SJSA1 (cell line): ENCODE measurements around the gene COIL. TPM values are rescaled to one million over a fixed set of nuclear protein-coding genes. Genes with fewer than 3 reads are reported as not detected.
"Not testable (repeated sequence)": the region's sequence is repeated elsewhere in the genome, so short reads cannot be mapped to it uniquely, and the experiment has no call there.

Experiments used
- DNase-seq, 2 experiments: peaks; one replicate each; pipeline ENCODE4 v3.0.0-alpha.2; 2015 to 2020; ENCODE audit warnings: low spot score in 2 of 2, low read depth in 1 of 2
- H3K27ac ChIP-seq: fragments of 250-450 bp; sonication (Bioruptor Pico); 2 replicates; pipeline ENCODE4 v1.5.1; 2020; ENCODE audit warnings: mild to moderate bottlenecking, moderate library complexity
- H3K27me3 ChIP-seq: fragments of 250-450 bp; sonication (Bioruptor Pico); replicated peaks from 2 replicates; pipeline ENCODE4 v1.5.1; 2020; ENCODE audit warnings: mild to moderate bottlenecking, moderate library complexity
- H3K36me3 ChIP-seq: fragments of 250-450 bp; sonication (Bioruptor Pico); 2 replicates; pipeline ENCODE4 v1.5.1; 2020; ENCODE audit warnings: mild to moderate bottlenecking
- H3K4me1 ChIP-seq: fragments of 250-450 bp; sonication (Bioruptor Pico); replicated peaks from 2 replicates; pipeline ENCODE4 v1.6.1; 2021; ENCODE audit warnings: mild to moderate bottlenecking
- H3K4me3 ChIP-seq: fragments of 250-450 bp; sonication (Bioruptor Pico); 2 replicates; pipeline ENCODE4 v1.5.1; 2020; ENCODE audit warnings: mild to moderate bottlenecking
- H3K9me3 ChIP-seq: fragments of 250-450 bp; sonication (Bioruptor Pico); replicated peaks from 2 replicates; pipeline ENCODE4 v1.5.1; 2020; ENCODE audit warnings: mild to moderate bottlenecking
- total RNA-seq: library from RNA; depleted of rRNA; stranded (reverse); fragments of >200 nt; shearing (Covaris generic); gene quantifications from 2 replicates; pipeline ENCODE4 v1.2.3, GENCODE V29; 2014

The COIL gene
- total RNA-seq, 1 experiment from 2014 or later = 33.8 TPM

- no peak overlapping the region for H3K27ac ChIP-seq
- DNase-seq = no peak
- no peaks in the 10 kb centered on the region for H3K36me3 ChIP-seq
- H3K27me3 ChIP-seq = peaks cover 28% of the 10 kb centered on the region
- H3K4me1 ChIP-seq = no peaks in the 10 kb centered on the region
- no peak overlapping the region for H3K4me3 ChIP-seq
- no peaks in the 10 kb centered on the region for H3K9me3 ChIP-seq
Measured at GRCh38 chr17:56972111-56972730, 11.4 kb upstream of the COIL start.

GRCh38 chr17:56970974-56971373 is 10.1 kb upstream of the COIL start:
- H3K27ac ChIP-seq = no peak overlapping the region
- H3K36me3 ChIP-seq = no peaks in the 10 kb centered on the region
- no peaks in the 10 kb centered on the region for H3K4me1 ChIP-seq
- no peak for DNase-seq
- H3K27me3 ChIP-seq = peaks cover 18% of the 10 kb centered on the region
- H3K4me3 ChIP-seq = no peak overlapping the region
- H3K9me3 ChIP-seq = no peaks in the 10 kb centered on the region

- Histone ChIP-seq H3K4me1 (no peaks in the 10 kb centered on the region), H3K27me3 (peaks cover 6% of the 10 kb centered on the region), H3K27ac (no peak overlapping the region), H3K4me3 (no peak overlapping the region), H3K9me3 (no peaks in the 10 kb centered on the region), H3K36me3 (no peaks in the 10 kb centered on the region)
- DNase-seq = no peak
Measured at GRCh38 chr17:56966338-56966737, 5.5 kb upstream of the COIL start.

- H3K4me1 ChIP-seq, H3K27me3 ChIP-seq, H3K36me3 ChIP-seq, H3K27ac ChIP-seq, DNase-seq, H3K9me3 ChIP-seq, H3K4me3 ChIP-seq: not testable (repeated sequence)
Measured at GRCh38 chr17:56965681-56966080, 4.8 kb upstream of the COIL start.

- H3K27me3 ChIP-seq, H3K27ac ChIP-seq, H3K4me3 ChIP-seq, H3K9me3 ChIP-seq, H3K36me3 ChIP-seq, DNase-seq, H3K4me1 ChIP-seq: not testable (repeated sequence)
Measured at GRCh38 chr17:56965241-56965640, 4.4 kb upstream of the COIL start.

- no peak overlapping the region for H3K4me3 ChIP-seq
- no peak for DNase-seq
- H3K9me3 ChIP-seq = no peaks in the 10 kb centered on the region
- no peak overlapping the region for H3K27ac ChIP-seq
- H3K27me3 ChIP-seq = no peaks in the 10 kb centered on the region
- H3K4me1 ChIP-seq = peaks cover 17% of the 10 kb centered on the region
- H3K36me3 ChIP-seq = peaks cover 28% of the 10 kb centered on the region
Measured at GRCh38 chr17:56956992-56957391, 3.9 kb downstream of the COIL start.

GRCh38 chr17:56949595-56949994 is 11.3 kb downstream of the COIL start:
- Histone ChIP-seq H3K27ac (no peak overlapping the region), H3K4me3 (no peak overlapping the region), H3K9me3 (no peaks in the 10 kb centered on the region), H3K36me3 (peaks cover 74% of the 10 kb centered on the region), H3K27me3 (no peaks in the 10 kb centered on the region), H3K4me1 (peaks cover 10% of the 10 kb centered on the region)
- no peak for DNase-seq

GRCh38 chr17:56948491-56948890 is 12.4 kb downstream of the COIL start:
- no peak for DNase-seq
- Histone ChIP-seq H3K27me3 (no peaks in the 10 kb centered on the region), H3K36me3 (peaks cover 82% of the 10 kb centered on the region), H3K9me3 (no peaks in the 10 kb centered on the region), H3K4me3 (no peak overlapping the region), H3K27ac (no peak overlapping the region), H3K4me1 (peaks cover 2% of the 10 kb centered on the region; the same call in 1 of the 2 replicates)

GRCh38 chr17:56947741-56948140 is 13.1 kb downstream of the COIL start:
- H3K27me3 ChIP-seq = no peaks in the 10 kb centered on the region
- no peaks in the 10 kb centered on the region for H3K4me1 ChIP-seq
- no peak overlapping the region for H3K4me3 ChIP-seq
- H3K9me3 ChIP-seq = no peaks in the 10 kb centered on the region
- DNase-seq = no peak
- H3K36me3 ChIP-seq = peaks cover 86% of the 10 kb centered on the region
- no peak overlapping the region for H3K27ac ChIP-seq

GRCh38 chr17:56945938-56946505 is 14.8 kb downstream of the COIL start:
- H3K4me1 ChIP-seq = no peaks in the 10 kb centered on the region
- H3K27me3 ChIP-seq = no peaks in the 10 kb centered on the region
- H3K9me3 ChIP-seq = no peaks in the 10 kb centered on the region
- H3K27ac ChIP-seq = no peak overlapping the region
- no peak for DNase-seq
- H3K36me3 ChIP-seq = peaks cover 88% of the 10 kb centered on the region
- no peak overlapping the region for H3K4me3 ChIP-seq

- no peaks in the 10 kb centered on the region for H3K27me3 ChIP-seq
- peaks cover 92% of the 10 kb centered on the region for H3K36me3 ChIP-seq
- no peaks in the 10 kb centered on the region for H3K9me3 ChIP-seq
- H3K4me1 ChIP-seq = no peaks in the 10 kb centered on the region
- no peak for DNase-seq
- H3K4me3 ChIP-seq = no peak overlapping the region
- no peak overlapping the region for H3K27ac ChIP-seq
Measured at GRCh38 chr17:56943505-56944125, 17.2 kb downstream of the COIL start.

- Histone ChIP-seq H3K36me3 (peaks cover 96% of the 10 kb centered on the region), H3K4me3 (no peak overlapping the region), H3K27me3 (no peaks in the 10 kb centered on the region), H3K27ac (no peak overlapping the region), H3K4me1 (peaks cover 8% of the 10 kb centered on the region), H3K9me3 (no peaks in the 10 kb centered on the region)
- peak in 1 of 2 experiments; percentile 64 for DNase-seq
Measured at GRCh38 chr17:56939869-56940484, 20.9 kb downstream of the COIL start.

- not testable (repeated sequence) for DNase-seq, H3K9me3 ChIP-seq, H3K4me1 ChIP-seq, H3K4me3 ChIP-seq, H3K27ac ChIP-seq, H3K27me3 ChIP-seq
- H3K36me3 ChIP-seq = peaks cover 87% of the 10 kb centered on the region
Measured at GRCh38 chr17:56938206-56938605, 22.6 kb downstream of the COIL start.

GRCh38 chr17:56937687-56938086 is 23.2 kb downstream of the COIL start:
- Histone ChIP-seq H3K4me3 (no peak overlapping the region), H3K27me3 (no peaks in the 10 kb centered on the region), H3K9me3 (no peaks in the 10 kb centered on the region), H3K27ac (no peak overlapping the region), H3K36me3 (peaks cover 83% of the 10 kb centered on the region), H3K4me1 (peaks cover 8% of the 10 kb centered on the region)
- no peak for DNase-seq
